ENCODE results near the gene MAP3K14. TPM values are rescaled to one million over a fixed set of nuclear protein-coding genes. Genes with fewer than 3 reads are reported as not detected.
"Not testable (repeated sequence)": the region's sequence is repeated elsewhere in the genome, so short reads cannot be mapped to it uniquely, and the experiment has no call there.

MAP3K14 gene
- total RNA-seq, 1 experiment from 2014 or later: 3.0 TPM

- TF ChIP-seq CTCF (conservative IDR thresholded peaks at IDR 0.05; ENCODE audit: low read depth, low read length) (no peak), EZH2 (IDR thresholded peaks at IDR 0.05; ENCODE audit: borderline replicate concordance, low read depth, low read length, poor library complexity, severe bottlenecking) (no peak)
- H3K9me3 ChIP-seq (ENCODE audit: low read depth, low read length, poor library complexity, severe bottlenecking): no peaks in the 10 kb centered on the region
- no peaks in the 10 kb centered on the region for H3K36me3 ChIP-seq (ENCODE audit: insufficient read depth, low read length, poor library complexity, severe bottlenecking)
- H3K27ac ChIP-seq (ENCODE audit: low read depth, low read length, poor library complexity, severe bottlenecking): no peak overlapping the region
- intact Hi-C loops (cut with micrococcal nuclease; ENCODE audit: unreplicated experiment): no loop called here
- peaks cover 4% of the 10 kb centered on the region for H3K27me3 ChIP-seq (replicated peaks; ENCODE audit: insufficient read depth, low read depth, low read length, poor library complexity)
- CTCF ChIA-PET: no interaction called here
- peaks cover 21% of the 10 kb centered on the region for H3K4me1 ChIP-seq (ENCODE audit: insufficient read depth, low read length, poor library complexity, severe bottlenecking)
- POLR2A ChIA-PET (ENCODE audit: low non-redundant PET): no interaction called here
- H3K4me3 ChIP-seq (ENCODE audit: low read depth, low read length, poor library complexity, severe bottlenecking): no peak overlapping the region
- no peak for DNase-seq (ENCODE audit: low spot score)
- BruUV-seq (replicated peaks): no TSS peak
Measured at GRCh38 chr17:45345246-45345553, 28.4 kb upstream of the MAP3K14 start.

DNA sequence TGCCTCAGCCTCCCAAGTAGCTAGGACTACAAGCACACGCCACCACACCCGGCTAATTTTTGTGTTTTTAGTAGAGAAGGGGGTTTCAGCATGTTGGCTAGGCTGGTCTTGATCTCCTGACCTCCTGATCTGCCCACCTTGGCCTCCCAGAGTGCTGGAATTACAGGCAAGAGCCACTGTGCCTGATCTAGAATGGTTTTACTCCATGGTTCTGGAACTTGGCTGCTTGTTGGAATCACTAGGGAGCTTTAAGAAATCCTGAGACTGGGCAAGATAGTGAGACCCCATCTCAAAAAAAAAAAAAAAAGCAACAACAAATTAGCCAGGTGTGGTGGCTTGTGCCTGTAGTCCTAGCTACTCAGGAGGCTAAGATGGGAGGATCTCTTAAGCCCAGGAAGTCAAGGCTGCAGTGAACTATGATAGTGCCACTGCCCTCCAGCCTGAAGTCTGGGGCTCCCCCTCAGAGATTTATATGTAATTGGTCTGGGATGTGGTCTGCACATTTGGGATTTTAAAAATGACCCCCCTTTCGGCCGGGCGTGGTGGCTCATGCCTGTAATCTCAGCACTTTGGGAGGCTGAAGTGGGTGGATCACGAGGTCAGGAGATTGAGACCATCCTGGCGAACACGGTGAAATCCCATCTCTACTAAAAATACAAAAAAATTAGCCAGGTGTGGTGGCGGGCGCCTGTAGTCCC, 27.3 kb upstream of the MAP3K14 start:
- H3K27ac ChIP-seq (ENCODE audit: low read depth, low read length, poor library complexity, severe bottlenecking); CTCF ChIA-PET; H3K36me3 ChIP-seq (ENCODE audit: insufficient read depth, low read length, poor library complexity, severe bottlenecking); POLR2A ChIA-PET (ENCODE audit: low non-redundant PET); DNase-seq (ENCODE audit: low spot score); intact Hi-C loops (cut with micrococcal nuclease; ENCODE audit: unreplicated experiment); BruUV-seq (replicated peaks); H3K4me3 ChIP-seq (ENCODE audit: low read depth, low read length, poor library complexity, severe bottlenecking); H3K9me3 ChIP-seq (ENCODE audit: low read depth, low read length, poor library complexity, severe bottlenecking); H3K27me3 ChIP-seq (replicated peaks; ENCODE audit: insufficient read depth, low read depth, low read length, poor library complexity): not testable (repeated sequence)
- peaks cover 21% of the 10 kb centered on the region for H3K4me1 ChIP-seq (ENCODE audit: insufficient read depth, low read length, poor library complexity, severe bottlenecking)

GRCh38 chr17:45342871-45343526, 26.2 kb upstream of the MAP3K14 start:
- Histone ChIP-seq H3K9me3 (ENCODE audit: low read depth, low read length, poor library complexity, severe bottlenecking) (no peaks in the 10 kb centered on the region), H3K27ac (ENCODE audit: low read depth, low read length, poor library complexity, severe bottlenecking) (no peak overlapping the region), H3K36me3 (ENCODE audit: insufficient read depth, low read length, poor library complexity, severe bottlenecking) (no peaks in the 10 kb centered on the region), H3K4me1 (ENCODE audit: insufficient read depth, low read length, poor library complexity, severe bottlenecking) (peaks cover 21% of the 10 kb centered on the region), H3K27me3 (replicated peaks; ENCODE audit: insufficient read depth, low read depth, low read length, poor library complexity) (peaks cover 4% of the 10 kb centered on the region), H3K4me3 (ENCODE audit: low read depth, low read length, poor library complexity, severe bottlenecking) (no peak overlapping the region)
- TF ChIP-seq EZH2 (IDR thresholded peaks at IDR 0.05; ENCODE audit: borderline replicate concordance, low read depth, low read length, poor library complexity, severe bottlenecking): no peak
- CTCF ChIA-PET: no interaction called here
- BruUV-seq (replicated peaks): no TSS peak
- POLR2A ChIA-PET (ENCODE audit: low non-redundant PET): no interaction called here
- no peak for DNase-seq (ENCODE audit: low spot score)
- intact Hi-C loops (cut with micrococcal nuclease; ENCODE audit: unreplicated experiment): no loop called here

DNA sequence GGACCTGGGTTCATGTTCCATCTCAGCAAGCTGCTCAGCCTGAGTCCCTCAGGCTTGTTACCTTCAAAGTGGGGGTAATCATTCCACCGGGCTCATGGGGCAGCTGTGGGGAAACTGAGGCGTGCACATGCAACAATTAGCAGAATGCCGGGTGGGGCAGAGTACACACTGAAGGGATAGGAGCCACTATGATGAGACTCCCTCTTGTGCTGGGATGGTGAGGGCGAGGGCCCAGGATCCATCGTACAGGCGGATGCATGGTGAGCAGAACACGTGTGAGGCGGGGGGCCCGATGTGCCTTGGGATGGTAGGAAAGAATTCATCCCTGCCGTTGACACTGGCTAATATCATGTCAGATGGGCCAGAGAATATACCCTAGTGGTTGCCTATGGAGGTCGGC, 25.5 kb upstream of the MAP3K14 start:
- no TSS peak for BruUV-seq (replicated peaks)
- Histone ChIP-seq H3K9me3 (ENCODE audit: low read depth, low read length, poor library complexity, severe bottlenecking) (no peaks in the 10 kb centered on the region), H3K4me1 (ENCODE audit: insufficient read depth, low read length, poor library complexity, severe bottlenecking) (peaks cover 21% of the 10 kb centered on the region), H3K27me3 (replicated peaks; ENCODE audit: insufficient read depth, low read depth, low read length, poor library complexity) (no peaks in the 10 kb centered on the region), H3K36me3 (ENCODE audit: insufficient read depth, low read length, poor library complexity, severe bottlenecking) (no peaks in the 10 kb centered on the region), H3K4me3 (ENCODE audit: low read depth, low read length, poor library complexity, severe bottlenecking) (no peak overlapping the region), H3K27ac (ENCODE audit: low read depth, low read length, poor library complexity, severe bottlenecking) (no peak overlapping the region)
- no peak for TF ChIP-seq EZH2 (IDR thresholded peaks at IDR 0.05; ENCODE audit: borderline replicate concordance, low read depth, low read length, poor library complexity, severe bottlenecking)
- TF ChIP-seq CTCF (conservative IDR thresholded peaks at IDR 0.05; ENCODE audit: low read depth, low read length): no peak
- ChIA-PET POLR2A (ENCODE audit: low non-redundant PET) (no interaction called here), CTCF (no interaction called here)
- no peak for DNase-seq (ENCODE audit: low spot score)
- intact Hi-C loops (cut with micrococcal nuclease; ENCODE audit: unreplicated experiment): no loop called here

Measured in A673 (cell line).